K562 (cell line): ENCODE measurements around the gene LDB2. TPM values are rescaled to one million over a fixed set of nuclear protein-coding genes. Genes with fewer than 3 reads are reported as not detected.

Experiments
- ATAC-seq: fragments of 200-7000 bp; cut with Tn5 transposase; 3 replicates; pipeline ENCODE4 v1.9.1; 2020; ENCODE audit warnings: moderate library complexity
- BruUV-seq: library from RNA; stranded (reverse); fragments of 400-500 nt; replicated peaks from 2 replicates; lab custom pipeline; 2021; lab: Mats Ljungman, UMichigan
- CTCF ChIA-PET: fragments of 300-600 bp; formaldehyde crosslinking; extraction: SDS; loops from one replicate; lab custom pipeline; 2021; ENCODE audit warnings: low intra/inter-chr PET ratio; lab: Yijun Ruan, JAX
- POLR2A ChIA-PET: fragments of 300-600, 350-650 bp; sonication (Branson Sonifier 250); formaldehyde crosslinking; extraction: SDS; loops from one replicate; lab custom pipeline; 2021; ENCODE audit warnings: antibody characterized with exemption, inconsistent platforms; lab: Yijun Ruan, JAX
- DNase-seq, 4 experiments: peaks; one replicate each; pipeline versions ENCODE4 v3.0.0 to v3.0.0-alpha.2; 2011 to 2018; ENCODE audit warnings: low spot score in 3 of 4, mixed read lengths in 3 of 4; ENCODE audit errors: extremely low read depth in 1 of 4
- FAIRE-seq: peaks from 2 replicates; lab custom pipeline; 2011; peaks lifted over from hg19 to GRCh38; lab: Jason Lieb, UNC
- H2AFZ ChIP-seq: 2 replicates; pipeline ENCODE4 v1.6.0; 2011; ENCODE audit warnings: low read depth, low read length, control low read depth, inconsistent platforms
- H3K27ac ChIP-seq: fragments of 200-600 bp; 3 replicates; pipeline ENCODE4 v1.8.0; 2011; ENCODE audit warnings: low read depth, mild to moderate bottlenecking, control low read depth, inconsistent platforms, low read length, moderate library complexity, mixed read lengths; ENCODE audit errors: extremely low read depth
- H3K27me3 ChIP-seq, 2 experiments: fragments of 300-600 bp in 1 of 2; 2 replicates in 1 of 2; 3 replicates in 1 of 2; pipeline versions ENCODE4 v1.6.0 to v1.8.0; 2011; ENCODE audit warnings: inconsistent platforms in 2 of 2, low read length in 2 of 2, mild to moderate bottlenecking in 1 of 2, mixed read lengths in 1 of 2, moderate library complexity in 1 of 2; ENCODE audit not compliant: control insufficient read depth in 2 of 2, insufficient read depth in 2 of 2
- H3K36me3 ChIP-seq: fragments of 300-600 bp; 3 replicates; pipeline ENCODE4 v1.8.0; 2011; ENCODE audit warnings: mild to moderate bottlenecking, low read length, inconsistent platforms; ENCODE audit not compliant: control insufficient read depth, insufficient read depth
- H3K4me1 ChIP-seq, 2 experiments: fragments of 200-600 bp in 1 of 2; replicated peaks in 1 of 2; 2 replicates in 1 of 2; 3 replicates in 1 of 2; pipeline versions ENCODE4 v1.5.1 to v1.8.0; 2011; ENCODE audit warnings: inconsistent platforms in 2 of 2, low read length in 2 of 2, mild to moderate bottlenecking in 1 of 2, mixed read lengths in 1 of 2, moderate library complexity in 1 of 2; ENCODE audit not compliant: control insufficient read depth in 2 of 2, insufficient read depth in 2 of 2
- H3K4me2 ChIP-seq: 2 replicates; pipeline ENCODE4 v1.6.1; 2011; ENCODE audit warnings: low read length, control low read depth, inconsistent platforms, mixed read lengths; ENCODE audit not compliant: insufficient read depth
- H3K4me3 ChIP-seq: fragments of 200-600 bp; sonication (generic), shearing (Covaris generic); 2 replicates; pipeline ENCODE4 v1.5.1; 2016; ENCODE audit warnings: control low read depth, inconsistent platforms
- H3K79me2 ChIP-seq: fragments of 200-600 bp; 3 replicates; pipeline ENCODE4 v1.8.0; 2011; ENCODE audit warnings: low read length, inconsistent platforms; ENCODE audit not compliant: control insufficient read depth, insufficient read depth
- H3K9ac ChIP-seq, 2 experiments: 2 replicates each; pipeline versions ENCODE4 v1.6.0 to v1.6.1; 2011; ENCODE audit warnings: low read depth in 2 of 2, low read length in 2 of 2, control low read depth in 1 of 2, inconsistent platforms in 1 of 2, mild to moderate bottlenecking in 1 of 2, mixed read lengths in 1 of 2; ENCODE audit not compliant: insufficient read depth in 1 of 2
- H3K9me1 ChIP-seq: one replicate; pipeline ENCODE4 v1.6.0; 2011; ENCODE audit warnings: inconsistent platforms, mild to moderate bottlenecking, low read length, moderate library complexity; ENCODE audit not compliant: control insufficient read depth, insufficient read depth
- H3K9me3 ChIP-seq: replicated peaks from 2 replicates; pipeline ENCODE4 v1.5.1; 2011; ENCODE audit warnings: low read depth, low read length, inconsistent platforms; ENCODE audit not compliant: control insufficient read depth, insufficient read depth
- H4K20me1 ChIP-seq: replicated peaks from 2 replicates; pipeline ENCODE4 v1.6.1; 2011; ENCODE audit warnings: low read length, inconsistent platforms, mixed read lengths; ENCODE audit not compliant: control insufficient read depth, insufficient read depth
- DMBX1 ChIP-seq: fragments of 250-450 bp; sonication (Bioruptor Pico); IDR thresholded peaks from 2 replicates; pipeline ENCODE4 v1.8.0; 2022; ENCODE audit warnings: inconsistent platforms, mild to moderate bottlenecking, moderate library complexity, borderline replicate concordance
- HMG20B ChIP-seq: fragments of 250-450 bp; sonication (Bioruptor Pico); IDR thresholded peaks from 2 replicates; pipeline ENCODE4 v1.5.0; 2021; ENCODE audit warnings: mild to moderate bottlenecking
- LCOR ChIP-seq: sonication (generic); formaldehyde crosslinking; IDR thresholded peaks from 2 replicates; pipeline ENCODE4 v1.8.0; 2022; ENCODE audit warnings: mild to moderate bottlenecking, missing genetic modification reagents
- NR1H2 ChIP-seq: sonication (generic); formaldehyde crosslinking; IDR thresholded peaks from 2 replicates; pipeline ENCODE4 v1.4.0; 2020; ENCODE audit warnings: mild to moderate bottlenecking, missing genetic modification reagents
- NR3C1 ChIP-seq: sonication (generic); formaldehyde crosslinking; IDR thresholded peaks from 2 replicates; pipeline ENCODE4 v1.8.1; 2022; ENCODE audit warnings: missing genetic modification reagents
- TGIF2 ChIP-seq: sonication (generic); formaldehyde crosslinking; IDR thresholded peaks from 2 replicates; pipeline ENCODE4 v1.8.1; 2022; ENCODE audit warnings: mild to moderate bottlenecking, missing genetic modification reagents, moderate library complexity
- ZFP1 ChIP-seq: fragments of 450-650 bp; formaldehyde crosslinking; IDR thresholded peaks from 2 replicates; pipeline ENCODE4 v1.4.0; 2020; ENCODE audit warnings: mild to moderate bottlenecking, mixed read lengths
- ZNF133 ChIP-seq: fragments of 250-450 bp; sonication (Bioruptor Pico); IDR thresholded peaks from 2 replicates; pipeline ENCODE4 v1.4.0; 2020; ENCODE audit warnings: mild to moderate bottlenecking
- ZNF282 ChIP-seq: sonication (generic); formaldehyde crosslinking; IDR thresholded peaks from 2 replicates; pipeline ENCODE4 v1.8.1; 2023; ENCODE audit warnings: missing genetic modification reagents
- WGBS: fragments of 100-300 bp; shearing (Covaris generic); methylation state at CpG from one replicate; pipeline ENCODE4 v1.1.6; 2016; ENCODE audit warnings: low coverage, mixed read lengths; ENCODE audit not compliant: insufficient coverage; ENCODE audit errors: missing lambda C conversion rate; 5-methylcytosine and 5-hydroxymethylcytosine counted together
- in situ Hi-C: fragments of 300-500 bp; cut with MboI; formaldehyde crosslinking; loops from 4 replicates; pipeline ENCODE4 v1.15.0; 2018; ENCODE audit warnings: inconsistent platforms, mixed read lengths
- intact Hi-C: fragments of 100-400 bp; cut with micrococcal nuclease; formaldehyde crosslinking; loops from 2 replicates; pipeline ENCODE4 v1.14.2; 2022
- polyA plus RNA-seq, 8 experiments: library from polyadenylated mRNA; depleted of rRNA in 4 of 8; stranded (reverse) in 5 of 8; unstranded in 3 of 8; fragments of >200 nt; fragmentation: Nextera tagmentation in 2 of 8; fragmentation: Illumina TruSeq in 1 of 8; extraction: Ambion mirVana in 2 of 8; extraction: Trizol in 1 of 8; gene quantifications; 2 replicates each; pipeline versions ENCODE4 v1.2.1 to v1.2.3, GENCODE V29; 2011 to 2014; ENCODE audit warnings: inconsistent platforms in 1 of 8, missing spikeins in 1 of 8
- total RNA-seq, 7 experiments: library from RNA; depleted of rRNA in 6 of 7; stranded (reverse); fragments of >200 nt in 6 of 7; fragmentation: Illumina TruSeq in 2 of 7; extraction: Trizol in 2 of 7; gene quantifications; 2 replicates each; pipeline versions ENCODE4 v1.2.1 to v1.2.3, GENCODE V29; 2011 to 2021; ENCODE audit warnings: low replicate concordance in 1 of 7

Gene LDB2
- total and polyA plus RNA-seq, 9 of the 15 experiments (the other 6 are each of a cell fraction or from before 2014, with no cell fraction given): 0.10 to 0.20 TPM; not detected in 7

- Histone ChIP-seq H3K79me2 (no peaks in the 10 kb centered on the region), H3K9me3 (no peaks in the 10 kb centered on the region), H2AFZ (no peak overlapping the region), H3K27ac (no peak overlapping the region), H4K20me1 (no peaks in the 10 kb centered on the region), H3K4me2 (no peak overlapping the region), H3K4me1 (no peaks in the 10 kb centered on the region), H3K27me3 (no peaks in the 10 kb centered on the region; a peak in 1 of 5 replicates), H3K4me3 (no peak overlapping the region), H3K9ac (no peak overlapping the region), H3K9me1 (no peaks in the 10 kb centered on the region), H3K36me3 (no peaks in the 10 kb centered on the region)
- in situ Hi-C loops (no loop called here), intact Hi-C loops (no loop called here)
- ATAC-seq: no peak
- no peak for DNase-seq
- ChIA-PET POLR2A (no interaction called here), CTCF (no interaction called here)
- TF ChIP-seq ZNF133 (CRISPR knock-in tag) (no peak), LCOR (no peak), DMBX1 (CRISPR knock-in tag) (no peak), TGIF2 (no peak)
- 0% methylated on average over 3 of the region's 3 CpGs for WGBS
- BruUV-seq: no TSS peak
- no peak for FAIRE-seq
Measured at GRCh38 chr4:16837475-16837874, 61.0 kb downstream of the LDB2 start.

DNA sequence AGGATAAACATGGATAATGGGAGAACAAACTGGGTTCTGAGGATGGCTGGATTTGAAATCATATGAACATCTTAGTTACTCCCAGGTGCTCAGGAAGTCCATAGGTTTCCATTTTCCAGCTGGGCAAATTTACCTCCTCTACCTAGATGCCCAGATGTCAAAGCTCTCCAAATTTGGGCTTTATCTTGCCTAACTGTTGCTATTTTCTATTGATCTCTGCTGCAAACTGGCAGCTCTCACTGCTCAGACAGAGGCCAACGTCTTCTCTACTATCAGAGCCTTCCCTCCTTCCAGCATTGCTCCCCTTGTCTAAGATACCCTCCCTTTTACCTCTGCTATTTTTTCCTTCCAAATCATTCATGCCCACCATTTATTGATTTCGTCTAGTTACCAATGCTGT is 62.1 kb downstream of the LDB2 start:
- Histone ChIP-seq H3K4me1 (no peaks in the 10 kb centered on the region), H3K4me3 (no peak overlapping the region), H3K4me2 (no peak overlapping the region), H3K27me3 (no peaks in the 10 kb centered on the region; a peak in 1 of 5 replicates), H4K20me1 (no peaks in the 10 kb centered on the region), H3K9ac (no peak overlapping the region), H3K27ac (no peak overlapping the region), H3K36me3 (no peaks in the 10 kb centered on the region), H2AFZ (no peak overlapping the region), H3K9me3 (no peaks in the 10 kb centered on the region), H3K9me1 (no peaks in the 10 kb centered on the region), H3K79me2 (no peaks in the 10 kb centered on the region)
- DNase-seq (no peak), FAIRE-seq (no peak), ATAC-seq (no peak)
- intact Hi-C loops: no loop called here
- BruUV-seq: no TSS peak
- CTCF ChIA-PET: no interaction called here
- WGBS: 0% methylated on average over 2 of the region's 2 CpGs
- POLR2A ChIA-PET: no interaction called here
- TF ChIP-seq ZFP1 (CRISPR knock-in tag): no peak
- no peak for TF ChIP-seq HMG20B
- TF ChIP-seq NR1H2 (CRISPR knock-in tag): no peak
- no peak for TF ChIP-seq ZNF282 (CRISPR knock-in tag)
- no peak for TF ChIP-seq NR3C1 (CRISPR knock-in tag)
- in situ Hi-C loops: no loop called here
